Gastroesophageal sphincter (tissue), 3 donors: Measurements from ENCODE around the gene THADA.

ENCODE experiments used
- CTCF ChIP-seq, 4 experiments: fragments of 200-600 bp in 2 of 4; fragments of 450-650 bp in 2 of 4; sonication (generic) in 1 of 4; IDR thresholded peaks; one replicate each; pipeline ENCODE4 v1.5.1; 2017 to 2019; ENCODE audit warnings: antibody characterized with exemption in 4 of 4, mild to moderate bottlenecking in 2 of 4, moderate library complexity in 2 of 4
- EP300 ChIP-seq: sonication (generic); formaldehyde crosslinking; IDR thresholded peaks from one replicate; pipeline ENCODE4 v1.6.1; 2017; ENCODE audit warnings: antibody characterized with exemption, mild to moderate bottlenecking
- POLR2A ChIP-seq, 2 donors: fragments of 450-650 bp; IDR thresholded peaks; one replicate each; pipeline ENCODE4 v1.6.1; 2017; ENCODE audit warnings: antibody characterized with exemption in 2 of 2, mild to moderate bottlenecking in 2 of 2, moderate library complexity in 1 of 2
- POLR2AphosphoS5 ChIP-seq: sonication (generic); formaldehyde crosslinking; IDR thresholded peaks from one replicate; pipeline ENCODE4 v1.6.1; 2017; ENCODE audit warnings: antibody characterized with exemption

GRCh38 chr2:43185146-43185545, 410.7 kb downstream of the THADA start:
- no peak for TF ChIP-seq POLR2A (IDR thresholded peaks at IDR 0.05)
- no peak for TF ChIP-seq EP300
- no peak for TF ChIP-seq POLR2AphosphoS5
- TF ChIP-seq CTCF (IDR thresholded peaks at IDR 0.05): no peak
